ENCODE data around the gene ZXDA.
"Not testable (repeated sequence)": the region's sequence is repeated elsewhere in the genome, so short reads cannot be mapped to it uniquely, and the experiment has no call there.

The ZXDA gene

GRCh38 chrX:57925806-57926205 is 15.5 kb upstream of the ZXDA start:
- no peak for TF ChIP-seq CTCF (IDR thresholded peaks at IDR 0.05; ENCODE audit: control insufficient read depth, extremely low read depth, insufficient read depth)
- H3K4me3 ChIP-seq (ENCODE audit: low read depth, low read length): no peak overlapping the region
- no peak for DNase-seq (ENCODE audit: low read depth)

- DNase-seq (ENCODE audit: low read depth): no peak
- H3K4me3 ChIP-seq (ENCODE audit: low read depth, low read length): no peak overlapping the region
- peak; percentile 48 for TF ChIP-seq CTCF (IDR thresholded peaks at IDR 0.05; ENCODE audit: control insufficient read depth, extremely low read depth, insufficient read depth)
These were observed 8.6 kb upstream of the ZXDA start for GRCh38 chrX:57918750-57919436.

- no peak for DNase-seq (ENCODE audit: low read depth)
- H3K4me3 ChIP-seq (ENCODE audit: low read depth, low read length): no peak overlapping the region
- TF ChIP-seq CTCF (IDR thresholded peaks at IDR 0.05; ENCODE audit: control insufficient read depth, extremely low read depth, insufficient read depth): no peak
These were observed 5.4 kb upstream of the ZXDA start for GRCh38 chrX:57915680-57916079.

- DNase-seq (ENCODE audit: low read depth): not testable (repeated sequence)
- H3K4me3 ChIP-seq (ENCODE audit: low read depth, low read length): peak overlapping the region; percentile 48
These were observed 517 bp downstream of the ZXDA start for GRCh38 chrX:57909595-57910286.

GRCh38 chrX:57908972-57909594 is 1.2 kb downstream of the ZXDA start:
- peak overlapping the region; percentile 48 for H3K4me3 ChIP-seq (ENCODE audit: low read depth, low read length)
- not testable (repeated sequence) for DNase-seq (ENCODE audit: low read depth)

- no peak for DNase-seq (ENCODE audit: low read depth)
- no peak overlapping the region for H3K4me3 ChIP-seq (ENCODE audit: low read depth, low read length)
- TF ChIP-seq CTCF (IDR thresholded peaks at IDR 0.05; ENCODE audit: control insufficient read depth, extremely low read depth, insufficient read depth): no peak
These were observed 3.5 kb downstream of the ZXDA start for GRCh38 chrX:57906790-57907189.

- TF ChIP-seq CTCF (IDR thresholded peaks at IDR 0.05; ENCODE audit: control insufficient read depth, extremely low read depth, insufficient read depth): no peak
- H3K4me3 ChIP-seq (ENCODE audit: low read depth, low read length): peak overlapping the region; percentile 28
- no peak for DNase-seq (ENCODE audit: low read depth)
These were observed 5.1 kb downstream of the ZXDA start for GRCh38 chrX:57905141-57905540.

All from LNCaP clone FGC (cell line).